Stimulated activated naive CD4-positive, alpha-beta T cell treated with Interleukin-2 at 50 U/mL for 16 hours (primary cell): Measurements from ENCODE around the gene GAK.
"Not testable (repeated sequence)": the region's sequence is repeated elsewhere in the genome, so short reads cannot be mapped to it uniquely, and the experiment has no call there.

Experiments
- DNase-seq: peaks from one replicate; lab custom pipeline; 2025; lab: John Stamatoyannopoulos, UW

The GAK gene

DNA sequence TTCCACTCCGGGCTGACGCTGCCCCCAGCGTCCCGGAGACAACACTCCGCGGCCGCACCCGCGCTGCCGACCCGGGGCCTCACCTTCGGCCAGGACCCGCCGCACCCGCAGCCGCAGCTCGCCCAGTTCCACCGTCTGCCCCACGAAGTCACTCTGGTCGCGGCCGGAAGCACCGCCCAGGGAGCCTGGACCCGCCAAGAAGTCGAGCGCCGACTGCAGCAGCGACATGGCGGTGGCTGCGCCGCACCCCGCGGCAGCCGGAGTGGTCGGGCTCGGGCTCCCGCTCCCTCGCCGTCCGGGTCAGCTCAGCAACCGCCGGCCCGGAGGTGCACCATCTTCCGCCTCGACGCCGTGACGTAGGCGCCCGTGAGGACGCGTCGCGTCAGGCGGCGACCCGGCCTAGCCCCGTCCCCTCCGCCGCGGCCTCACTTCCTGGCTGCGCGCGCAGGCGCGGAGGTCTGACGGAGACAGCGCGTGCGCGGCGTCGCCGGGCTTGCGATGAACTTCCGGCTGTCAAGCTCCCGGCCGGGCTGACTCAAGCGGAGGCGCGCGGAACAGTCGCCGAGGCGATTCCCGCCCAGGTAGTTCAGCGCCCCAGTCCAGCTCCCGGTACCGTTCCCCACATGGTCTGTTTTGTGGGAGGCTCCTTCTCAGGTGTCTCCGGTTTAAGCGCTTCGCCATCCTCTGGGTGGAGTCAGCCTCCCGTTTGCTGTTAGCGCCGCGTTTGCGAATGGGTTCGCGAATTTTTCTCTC is at the start of gene GAK, which contains the start of gene TMEM175:
TSS of gene GAK (minus strand) at position 357 of the 753 bp plus-strand sequence. CDS start at position 228, 129 bp downstream.
TSS of gene TMEM175 (plus strand) at position 501 of the 753 bp plus-strand sequence. CDS start 15,280 bp downstream, outside the sequence.
- DNase-seq: peak; percentile 92

GRCh38 chr4:978957-979701 is 47.0 kb upstream of the GAK start:
- no peak for DNase-seq

DNA sequence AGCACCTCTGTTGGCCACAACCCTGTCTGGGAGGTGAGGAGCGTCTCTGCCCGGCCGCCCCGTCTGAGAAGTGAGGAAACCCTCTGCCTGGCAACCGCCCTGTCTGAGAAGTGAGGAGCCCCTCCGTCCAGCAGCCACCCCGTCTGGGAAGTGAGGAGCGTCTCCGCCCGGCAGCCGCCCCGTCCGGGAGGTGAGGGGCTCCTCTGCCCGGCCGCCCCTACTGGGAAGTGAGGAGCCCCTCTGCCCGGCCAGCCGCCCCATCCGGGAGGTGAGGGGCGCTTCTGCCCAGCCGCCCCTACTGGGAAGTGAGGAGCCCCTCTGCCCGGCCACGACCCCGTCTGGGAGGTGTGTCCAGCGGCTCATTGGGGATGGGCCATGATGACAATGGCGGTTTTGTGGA is 43.9 kb upstream of the GAK start:
- not testable (repeated sequence) for DNase-seq

DNA sequence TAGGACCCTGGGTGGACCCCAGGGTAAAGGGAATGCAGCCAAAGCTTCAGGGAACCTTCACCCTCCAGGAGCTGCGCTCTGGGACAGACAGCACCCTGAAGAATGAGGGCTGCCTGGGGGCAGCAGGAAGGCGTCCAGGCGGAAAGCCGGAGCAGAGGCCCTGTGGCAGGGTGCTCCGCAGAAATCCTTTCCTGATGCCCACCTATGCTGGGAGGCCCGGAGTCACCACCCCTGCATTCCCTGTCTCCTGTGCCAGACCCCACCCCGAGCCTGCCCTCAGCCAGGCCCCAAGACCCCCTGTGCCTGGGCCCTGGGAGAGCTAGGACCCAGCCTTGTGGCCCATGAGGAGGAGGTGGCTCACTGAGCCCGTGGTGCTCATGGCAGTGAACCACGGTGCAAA is 42.6 kb upstream of the GAK start:
- DNase-seq: no peak

DNA sequence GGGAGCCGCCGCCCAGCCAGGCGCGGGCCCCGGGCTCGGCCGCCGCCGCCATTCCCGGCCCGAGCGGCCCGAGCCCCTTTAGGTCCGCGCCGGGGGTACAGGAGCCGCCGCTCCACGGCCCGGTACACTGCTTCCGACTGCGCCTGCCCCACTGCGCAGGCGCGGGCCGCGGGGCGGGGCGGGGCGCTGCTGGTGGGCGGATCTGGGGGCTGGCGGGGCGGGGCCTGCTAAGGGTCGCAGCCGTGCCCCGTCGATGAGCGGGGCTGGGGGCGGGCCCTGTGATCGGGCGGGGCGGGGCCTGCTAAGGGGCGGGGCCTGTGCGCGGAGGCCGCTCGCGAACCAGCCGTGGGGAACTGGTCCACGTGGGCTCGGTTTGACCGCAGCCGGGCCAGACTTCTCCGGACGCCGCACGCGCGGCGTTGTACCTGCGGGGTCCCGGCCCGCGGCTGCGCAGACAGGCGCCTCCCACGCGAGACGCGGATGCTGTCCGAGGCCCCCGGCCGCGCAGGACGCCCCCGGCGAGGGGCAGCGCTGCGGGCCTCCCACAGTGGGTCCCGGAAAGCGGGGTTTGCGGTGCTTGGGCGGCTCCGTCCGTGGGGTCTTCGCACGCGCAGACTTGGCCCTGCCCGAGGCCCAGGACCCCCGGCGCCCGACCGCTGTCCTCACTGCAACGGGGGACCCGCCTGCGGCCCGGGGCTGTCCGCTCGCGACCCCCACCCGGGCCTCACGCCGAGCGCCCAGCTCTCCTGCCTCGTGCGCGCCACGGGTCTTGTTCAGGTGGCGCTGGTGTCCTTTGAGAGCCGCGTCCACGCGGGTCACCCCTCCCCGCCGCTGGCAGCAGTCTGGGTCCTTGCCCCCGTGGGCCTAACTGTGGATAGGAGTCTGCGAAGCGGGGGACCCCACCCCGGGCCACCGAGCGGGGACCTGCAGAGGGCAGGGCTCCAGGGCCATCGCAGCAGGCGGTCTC is 41.6 kb upstream of the GAK start, which contains the start of gene DGKQ:
TSS of gene DGKQ (minus strand) at position 139 of the 967 bp plus-strand sequence. CDS start at position 52, 87 bp downstream.
- DNase-seq: peak; percentile 79

- peak; percentile 51 for DNase-seq
These were observed 40.7 kb upstream of the GAK start for GRCh38 chr4:972651-973424.

- no peak for DNase-seq
These were observed 39.8 kb upstream of the GAK start for GRCh38 chr4:971666-972500.

GRCh38 chr4:970854-971520 is 38.9 kb upstream of the GAK start:
- no peak for DNase-seq

- DNase-seq: no peak
These were observed 38.1 kb upstream of the GAK start for GRCh38 chr4:970046-970745.

GRCh38 chr4:968621-969394 is 36.7 kb upstream of the GAK start:
- no peak for DNase-seq

DNA sequence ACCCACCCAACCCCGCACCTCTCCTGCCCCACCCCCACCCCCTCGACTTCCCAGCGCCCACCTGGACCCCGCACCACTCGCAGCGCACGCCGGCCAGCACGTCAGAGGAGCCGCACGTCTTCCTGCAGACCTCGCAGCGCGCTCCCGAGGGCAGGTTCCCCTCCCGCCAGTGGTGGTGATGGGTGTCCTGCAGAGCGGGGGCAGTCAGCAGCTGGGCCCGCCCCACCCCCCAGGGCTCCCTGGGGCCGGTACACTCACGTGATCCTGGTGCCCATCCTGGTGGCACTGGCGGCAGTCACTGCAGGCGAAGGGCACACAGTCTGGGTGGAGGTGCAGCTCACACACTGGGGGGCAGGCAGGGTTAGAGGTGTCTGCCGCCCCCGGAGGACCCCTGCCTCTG is 36.1 kb upstream of the GAK start:
- DNase-seq: no peak

DNA sequence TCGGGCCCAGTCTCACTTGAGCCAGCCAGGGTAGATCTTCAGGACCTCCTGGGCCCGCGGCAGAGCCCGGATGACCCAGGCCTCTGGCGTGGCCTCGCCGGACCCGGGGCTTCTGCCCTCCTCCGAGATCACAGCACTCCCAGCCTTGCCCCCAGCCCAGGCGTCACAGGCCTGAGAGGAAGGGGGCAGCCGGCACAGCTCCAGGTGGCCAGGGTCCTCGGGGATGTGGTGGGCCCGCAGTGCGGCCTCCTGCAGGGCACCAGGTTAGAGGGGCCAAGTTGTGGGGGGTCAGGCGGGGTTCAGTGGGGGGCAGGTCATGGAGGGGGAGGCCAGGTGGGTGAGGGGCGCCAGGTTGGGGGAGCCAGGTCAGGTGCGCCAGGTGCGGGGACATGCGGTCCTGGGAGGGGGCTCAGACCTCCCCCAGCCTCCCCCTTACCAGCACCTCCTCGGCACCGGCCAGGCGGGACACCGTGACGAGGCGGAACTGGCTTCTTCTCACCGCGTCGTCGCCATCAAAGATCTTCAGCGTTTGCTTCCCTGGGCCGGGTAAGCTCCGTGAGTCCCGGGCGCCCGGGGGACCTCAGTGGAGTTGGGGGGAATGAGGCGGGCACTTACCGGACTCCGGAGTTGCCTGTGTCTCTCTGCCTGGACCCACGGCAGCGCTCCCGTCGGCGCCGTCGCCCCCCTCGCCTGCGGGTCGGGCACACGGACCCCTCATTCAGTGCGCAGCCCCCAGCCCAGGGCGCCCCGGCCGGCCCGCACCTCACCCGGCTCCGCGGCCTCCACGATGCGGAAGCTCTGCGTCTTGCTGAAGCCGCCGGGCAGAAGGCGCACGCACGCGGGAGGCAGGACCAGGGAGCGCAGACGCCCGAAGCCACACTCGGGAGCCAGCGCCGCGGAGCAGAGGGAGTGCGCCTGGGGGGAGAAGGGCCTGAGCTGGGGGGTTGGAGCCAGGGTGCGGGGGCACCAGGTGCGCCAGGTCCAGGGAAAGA is 35.3 kb upstream of the GAK start:
- no peak for DNase-seq

GRCh38 chr4:966266-967112 is 34.4 kb upstream of the GAK start:
- no peak for DNase-seq

- DNase-seq: no peak
These were observed 33.6 kb upstream of the GAK start for GRCh38 chr4:965766-966134.

DNA sequence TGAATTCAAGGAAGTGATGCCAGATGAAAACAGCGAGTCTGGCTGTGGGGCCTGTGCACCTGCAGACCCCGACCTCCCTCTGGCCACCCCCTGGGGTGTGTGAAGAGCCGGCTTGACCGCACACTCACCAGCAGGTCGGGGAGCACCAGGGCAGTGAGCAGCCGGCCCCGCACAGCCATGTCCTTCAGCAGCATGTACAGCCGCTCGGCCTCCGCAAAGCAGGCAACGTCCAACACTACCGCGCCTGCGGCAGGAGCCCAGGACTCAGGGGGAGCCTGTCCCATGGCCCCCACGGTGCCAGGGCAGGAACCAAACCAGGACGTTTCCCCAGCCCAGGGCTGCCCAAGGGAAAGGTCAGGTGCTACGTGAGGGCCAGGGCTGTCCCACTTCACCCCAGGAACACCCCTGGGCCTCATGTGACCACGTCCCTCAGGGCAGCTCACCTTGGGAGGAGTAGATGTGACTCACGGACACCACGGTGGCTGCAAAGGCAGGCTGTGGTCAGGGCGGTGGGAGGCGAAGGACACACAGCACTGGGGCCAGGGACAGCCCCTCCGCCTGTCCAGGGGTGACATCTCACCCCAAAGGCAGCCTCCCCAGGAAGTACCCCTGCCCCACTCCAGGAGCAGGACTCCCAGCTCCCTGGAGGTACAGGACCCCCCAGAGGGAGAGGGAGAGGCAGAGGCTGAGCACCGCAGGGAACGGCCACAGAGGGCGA is 33.1 kb upstream of the GAK start:
- no peak for DNase-seq
